T-helper 2 cell treated with Interferon-gamma antibody and Interleukin-4, amounts not matched to agents 100 ng/mL and 5 ng/mL, for 36 hours (primary cell): ENCODE results near the gene MAPT. TPM values are rescaled to one million over a fixed set of nuclear protein-coding genes. Genes with fewer than 3 reads are reported as not detected.
"Not testable (repeated sequence)": the region's sequence is repeated elsewhere in the genome, so short reads cannot be mapped to it uniquely, and the experiment has no call there.

ENCODE experiments used
- intact Hi-C: fragments of 100-400 bp; cut with micrococcal nuclease; formaldehyde crosslinking; loops from one replicate; pipeline ENCODE4 v1.15.1; 2023
- total RNA-seq: library from RNA; stranded (reverse); gene quantifications from 2 replicates; pipeline ENCODE4 v1.2.3, GENCODE V29; 2022

MAPT gene
- total RNA-seq, 1 donor from 2014 or later = 0.20 TPM

DNA sequence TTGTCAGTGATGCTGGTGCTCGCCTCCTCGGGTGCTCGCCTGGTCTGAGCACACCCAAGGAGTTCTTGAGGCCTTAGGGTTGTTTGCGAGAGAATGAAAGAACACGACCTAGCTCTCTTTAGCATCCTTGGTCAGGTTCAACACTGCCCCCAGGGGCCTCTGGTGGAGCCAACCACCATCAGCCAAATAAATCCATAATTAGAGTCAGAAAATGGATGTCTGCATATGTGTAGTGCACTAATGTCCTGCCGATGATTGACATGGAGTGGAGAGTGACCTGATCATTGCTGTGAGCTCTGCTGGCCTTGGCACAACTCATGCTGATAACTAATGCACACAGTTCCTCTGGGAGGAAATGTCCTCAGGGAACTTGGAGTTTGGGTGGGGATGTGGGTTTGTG, 96.5 kb downstream of the MAPT start:
- intact Hi-C loops = no loop called here

DNA sequence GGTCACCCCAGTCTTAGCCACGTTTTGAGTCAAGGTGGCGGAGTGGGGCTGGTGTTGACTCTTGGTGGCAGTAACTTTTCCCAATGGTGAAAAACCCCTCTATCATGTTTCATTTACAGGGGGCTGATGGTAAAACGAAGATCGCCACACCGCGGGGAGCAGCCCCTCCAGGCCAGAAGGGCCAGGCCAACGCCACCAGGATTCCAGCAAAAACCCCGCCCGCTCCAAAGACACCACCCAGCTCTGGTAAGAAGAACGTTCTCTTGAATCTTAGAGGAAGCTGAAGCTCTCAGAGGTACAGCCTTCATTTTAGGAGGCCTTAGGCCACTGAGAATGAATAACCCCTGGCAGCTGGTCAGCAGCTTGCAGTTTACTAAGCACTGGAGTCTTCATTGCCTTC, 97.0 kb downstream of the MAPT start:
- intact Hi-C loops = no loop called here

DNA sequence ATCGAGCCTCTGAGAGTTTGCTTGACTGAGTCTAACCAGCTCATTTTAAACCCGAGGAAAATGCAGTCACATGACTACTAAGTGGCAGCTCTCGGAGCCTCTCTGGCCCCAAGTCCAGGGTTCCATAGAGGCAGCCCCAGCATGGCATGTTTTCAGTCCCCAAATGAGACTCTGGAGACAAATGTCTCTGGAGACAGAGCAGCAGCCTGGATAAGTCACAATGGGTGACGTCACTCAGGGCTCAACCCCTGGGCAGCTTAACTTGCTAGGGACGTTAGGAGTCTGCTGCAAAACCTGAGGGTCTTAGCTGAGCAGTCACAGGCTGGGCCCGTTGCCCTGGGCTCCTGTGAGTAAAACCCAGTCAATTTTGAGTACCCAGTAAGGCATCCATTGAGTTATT, 97.8 kb downstream of the MAPT start:
- intact Hi-C loops = no loop called here

DNA sequence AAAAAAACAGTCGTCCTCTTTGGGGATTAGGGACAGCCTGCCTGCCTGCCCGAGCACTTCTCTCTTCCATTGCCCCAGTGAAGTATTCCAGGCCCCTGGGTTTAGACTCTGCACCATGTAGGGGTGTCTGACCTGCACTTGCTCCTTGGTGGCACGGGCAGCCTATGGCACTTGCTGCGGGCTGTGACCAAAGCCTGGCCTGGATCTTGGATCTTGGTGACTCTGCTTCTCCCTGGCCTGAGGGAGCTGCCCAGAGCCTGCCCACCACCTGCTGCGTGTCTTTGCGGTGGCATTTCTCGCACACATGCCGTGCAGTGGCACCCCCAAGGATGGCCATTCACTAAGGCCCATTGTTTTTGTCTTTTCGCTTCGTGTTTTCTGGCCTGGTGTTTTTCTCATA, 98.5 kb downstream of the MAPT start:
- intact Hi-C loops = no loop called here

DNA sequence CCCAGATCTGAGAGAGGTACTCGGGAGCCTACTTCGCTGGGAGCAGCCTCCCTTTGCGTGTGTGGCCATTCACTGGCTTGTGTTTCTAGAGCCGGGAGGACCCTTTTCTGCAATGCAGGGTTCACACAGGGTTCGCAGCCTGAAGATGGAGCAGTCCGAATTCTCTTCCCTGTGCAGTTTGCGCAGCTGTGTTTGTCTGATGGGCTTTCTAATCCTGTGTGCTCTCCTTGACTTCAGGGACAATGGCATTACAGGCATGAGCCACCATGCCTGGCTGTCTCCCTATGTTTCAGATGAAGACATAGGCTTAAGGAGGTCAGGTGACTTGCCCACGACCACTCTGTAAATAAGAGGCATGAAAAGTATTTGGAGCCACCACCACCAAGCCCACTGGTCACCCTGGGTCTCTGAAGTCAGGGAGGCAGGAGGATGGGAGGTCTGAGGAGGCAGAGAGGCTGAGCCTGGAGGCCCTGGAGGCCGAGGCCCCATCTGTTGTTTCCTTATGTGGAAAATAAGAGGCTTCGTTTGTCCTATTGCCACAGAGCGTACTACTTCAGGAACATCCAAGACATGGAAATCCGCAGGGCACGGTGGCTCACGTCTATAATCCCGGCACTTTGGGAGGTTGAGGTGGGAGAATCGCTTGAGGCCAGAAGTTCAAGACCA, 99.7 kb downstream of the MAPT start:
- intact Hi-C loops = no loop called here

DNA sequence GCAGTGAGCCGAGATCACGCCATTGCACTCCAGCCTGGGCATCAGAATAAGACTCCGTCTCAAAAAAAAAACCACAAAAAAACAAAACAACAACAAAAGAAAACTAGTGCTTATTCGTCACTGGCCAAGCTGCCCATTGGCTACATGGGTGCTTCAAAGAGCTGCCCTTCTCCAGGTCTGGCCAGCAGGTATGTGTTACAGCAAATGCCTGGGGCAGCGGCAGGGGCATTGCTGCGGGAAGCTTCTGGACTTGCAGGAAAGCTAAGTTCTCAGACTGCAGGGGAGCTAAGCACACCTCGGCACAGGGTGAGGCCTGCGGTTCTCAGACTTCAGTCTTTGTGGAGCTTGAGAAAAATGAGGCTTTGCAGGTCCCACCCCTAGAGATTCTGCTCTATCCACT, 100.6 kb downstream of the MAPT start:
- intact Hi-C loops = no loop called here

DNA sequence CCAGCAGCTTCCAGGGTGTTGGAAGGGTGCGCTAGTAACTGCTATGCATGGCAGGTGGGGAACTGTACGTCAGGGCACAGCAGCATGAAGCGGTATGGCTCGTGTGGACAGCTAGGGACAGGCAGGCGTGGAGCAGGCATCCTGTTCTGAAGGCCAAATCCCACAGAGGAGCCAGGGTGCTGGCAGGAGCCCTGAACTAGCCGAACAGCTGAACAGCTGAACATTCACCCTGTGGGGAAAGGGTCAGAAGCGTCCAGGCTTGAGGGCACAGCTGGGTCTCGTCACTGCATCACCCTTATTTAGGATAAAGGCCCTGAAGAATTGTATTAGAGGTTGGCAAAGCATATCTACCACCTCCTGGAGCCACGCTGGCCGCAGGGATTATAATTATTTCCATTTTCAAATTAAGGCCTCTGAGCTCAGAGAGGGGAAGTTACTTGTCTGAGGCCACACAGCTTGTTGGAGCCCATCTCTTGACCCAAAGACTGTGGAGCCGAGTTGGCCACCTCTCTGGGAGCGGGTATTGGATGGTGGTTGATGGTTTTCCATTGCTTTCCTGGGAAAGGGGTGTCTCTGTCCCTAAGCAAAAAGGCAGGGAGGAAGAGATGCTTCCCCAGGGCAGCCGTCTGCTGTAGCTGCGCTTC, 101.4 kb downstream of the MAPT start:
- intact Hi-C loops = no loop called here

DNA sequence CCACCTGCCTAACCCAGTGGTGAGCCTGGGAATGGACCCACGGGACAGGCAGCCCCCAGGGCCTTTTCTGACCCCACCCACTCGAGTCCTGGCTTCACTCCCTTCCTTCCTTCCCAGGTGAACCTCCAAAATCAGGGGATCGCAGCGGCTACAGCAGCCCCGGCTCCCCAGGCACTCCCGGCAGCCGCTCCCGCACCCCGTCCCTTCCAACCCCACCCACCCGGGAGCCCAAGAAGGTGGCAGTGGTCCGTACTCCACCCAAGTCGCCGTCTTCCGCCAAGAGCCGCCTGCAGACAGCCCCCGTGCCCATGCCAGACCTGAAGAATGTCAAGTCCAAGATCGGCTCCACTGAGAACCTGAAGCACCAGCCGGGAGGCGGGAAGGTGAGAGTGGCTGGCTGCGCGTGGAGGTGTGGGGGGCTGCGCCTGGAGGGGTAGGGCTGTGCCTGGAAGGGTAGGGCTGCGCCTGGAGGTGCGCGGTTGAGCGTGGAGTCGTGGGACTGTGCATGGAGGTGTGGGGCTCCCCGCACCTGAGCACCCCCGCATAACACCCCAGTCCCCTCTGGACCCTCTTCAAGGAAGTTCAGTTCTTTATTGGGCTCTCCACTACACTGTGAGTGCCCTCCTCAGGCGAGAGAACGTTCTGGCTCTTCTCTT, 102.1 kb downstream of the MAPT start:
- intact Hi-C loops = no loop called here

DNA sequence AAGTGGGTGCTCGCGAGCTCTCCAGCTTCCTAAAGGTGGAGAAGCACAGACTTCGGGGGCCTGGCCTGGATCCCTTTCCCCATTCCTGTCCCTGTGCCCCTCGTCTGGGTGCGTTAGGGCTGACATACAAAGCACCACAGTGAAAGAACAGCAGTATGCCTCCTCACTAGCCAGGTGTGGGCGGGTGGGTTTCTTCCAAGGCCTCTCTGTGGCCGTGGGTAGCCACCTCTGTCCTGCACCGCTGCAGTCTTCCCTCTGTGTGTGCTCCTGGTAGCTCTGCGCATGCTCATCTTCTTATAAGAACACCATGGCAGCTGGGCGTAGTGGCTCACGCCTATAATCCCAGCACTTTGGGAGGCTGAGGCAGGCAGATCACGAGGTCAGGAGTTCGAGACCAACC, 102.8 kb downstream of the MAPT start:
- intact Hi-C loops = no loop called here

DNA sequence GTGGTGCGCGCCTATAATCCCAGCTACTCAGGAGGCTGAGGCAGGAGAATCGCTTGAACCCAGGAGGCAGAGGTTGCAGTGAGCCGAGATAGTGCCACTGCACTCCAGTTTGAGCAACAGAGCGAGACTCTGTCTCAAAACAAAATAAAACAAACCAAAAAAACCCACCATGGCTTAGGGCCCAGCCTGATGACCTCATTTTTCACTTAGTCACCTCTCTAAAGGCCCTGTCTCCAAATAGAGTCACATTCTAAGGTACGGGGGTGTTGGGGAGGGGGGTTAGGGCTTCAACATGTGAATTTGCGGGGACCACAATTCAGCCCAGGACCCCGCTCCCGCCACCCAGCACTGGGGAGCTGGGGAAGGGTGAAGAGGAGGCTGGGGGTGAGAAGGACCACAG, 103.3 kb downstream of the MAPT start:
- intact Hi-C loops = no loop called here

DNA sequence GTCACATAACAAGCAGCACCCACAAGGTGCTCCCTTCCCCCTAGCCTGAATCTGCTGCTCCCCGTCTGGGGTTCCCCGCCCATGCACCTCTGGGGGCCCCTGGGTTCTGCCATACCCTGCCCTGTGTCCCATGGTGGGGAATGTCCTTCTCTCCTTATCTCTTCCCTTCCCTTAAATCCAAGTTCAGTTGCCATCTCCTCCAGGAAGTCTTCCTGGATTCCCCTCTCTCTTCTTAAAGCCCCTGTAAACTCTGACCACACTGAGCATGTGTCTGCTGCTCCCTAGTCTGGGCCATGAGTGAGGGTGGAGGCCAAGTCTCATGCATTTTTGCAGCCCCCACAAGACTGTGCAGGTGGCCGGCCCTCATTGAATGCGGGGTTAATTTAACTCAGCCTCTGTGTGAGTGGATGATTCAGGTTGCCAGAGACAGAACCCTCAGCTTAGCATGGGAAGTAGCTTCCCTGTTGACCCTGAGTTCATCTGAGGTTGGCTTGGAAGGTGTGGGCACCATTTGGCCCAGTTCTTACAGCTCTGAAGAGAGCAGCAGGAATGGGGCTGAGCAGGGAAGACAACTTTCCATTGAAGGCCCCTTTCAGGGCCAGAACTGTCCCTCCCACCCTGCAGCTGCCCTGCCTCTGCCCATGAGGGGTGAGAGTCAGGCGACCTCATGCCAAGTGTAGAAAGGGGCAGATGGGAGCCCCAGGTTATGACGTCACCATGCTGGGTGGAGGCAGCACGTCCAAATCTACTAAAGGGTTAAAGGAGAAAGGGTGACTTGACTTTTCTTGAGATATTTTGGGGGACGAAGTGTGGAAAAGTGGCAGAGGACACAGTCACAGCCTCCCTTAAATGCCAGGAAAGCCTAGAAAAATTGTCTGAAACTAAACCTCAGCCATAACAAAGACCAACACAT, 104.9 kb downstream of the MAPT start, which contains the start of gene STH:
Gene STH, plus strand, starts transcription at position 264 of the 913 bp plus-strand sequence. Its CDS starts 30 bp downstream, at position 294.
- intact Hi-C loops = no loop called here

DNA sequence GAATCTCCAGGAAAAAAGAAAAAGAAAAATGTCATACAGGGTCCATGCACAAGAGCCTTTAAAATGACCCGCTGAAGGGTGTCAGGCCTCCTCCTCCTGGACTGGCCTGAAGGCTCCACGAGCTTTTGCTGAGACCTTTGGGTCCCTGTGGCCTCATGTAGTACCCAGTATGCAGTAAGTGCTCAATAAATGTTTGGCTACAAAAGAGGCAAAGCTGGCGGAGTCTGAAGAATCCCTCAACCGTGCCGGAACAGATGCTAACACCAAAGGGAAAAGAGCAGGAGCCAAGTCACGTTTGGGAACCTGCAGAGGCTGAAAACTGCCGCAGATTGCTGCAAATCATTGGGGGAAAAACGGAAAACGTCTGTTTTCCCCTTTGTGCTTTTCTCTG, 105.5 kb downstream of the MAPT start:
- intact Hi-C loops = no loop called here

DNA sequence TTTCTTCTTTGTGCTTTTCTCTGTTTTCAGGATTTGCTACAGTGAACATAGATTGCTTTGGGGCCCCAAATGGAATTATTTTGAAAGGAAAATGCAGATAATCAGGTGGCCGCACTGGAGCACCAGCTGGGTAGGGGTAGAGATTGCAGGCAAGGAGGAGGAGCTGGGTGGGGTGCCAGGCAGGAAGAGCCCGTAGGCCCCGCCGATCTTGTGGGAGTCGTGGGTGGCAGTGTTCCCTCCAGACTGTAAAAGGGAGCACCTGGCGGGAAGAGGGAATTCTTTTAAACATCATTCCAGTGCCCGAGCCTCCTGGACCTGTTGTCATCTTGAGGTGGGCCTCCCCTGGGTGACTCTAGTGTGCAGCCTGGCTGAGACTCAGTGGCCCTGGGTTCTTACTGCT, 105.9 kb downstream of the MAPT start:
- intact Hi-C loops = no loop called here

DNA sequence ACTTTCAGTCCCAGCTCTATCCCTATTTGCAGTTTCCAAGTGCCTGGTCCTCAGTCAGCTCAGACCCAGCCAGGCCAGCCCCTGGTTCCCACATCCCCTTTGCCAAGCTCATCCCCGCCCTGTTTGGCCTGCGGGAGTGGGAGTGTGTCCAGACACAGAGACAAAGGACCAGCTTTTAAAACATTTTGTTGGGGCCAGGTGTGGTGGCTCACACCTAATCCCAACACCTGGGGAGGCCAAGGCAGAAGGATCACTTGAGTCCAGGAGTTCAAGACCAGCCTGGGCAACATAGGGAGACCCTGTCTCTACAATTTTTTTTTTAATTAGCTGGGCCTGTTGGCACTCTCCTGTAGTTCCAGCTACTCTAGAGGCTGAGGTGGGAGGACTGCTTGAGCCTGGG, 106.4 kb downstream of the MAPT start:
- intact Hi-C loops = no loop called here

DNA sequence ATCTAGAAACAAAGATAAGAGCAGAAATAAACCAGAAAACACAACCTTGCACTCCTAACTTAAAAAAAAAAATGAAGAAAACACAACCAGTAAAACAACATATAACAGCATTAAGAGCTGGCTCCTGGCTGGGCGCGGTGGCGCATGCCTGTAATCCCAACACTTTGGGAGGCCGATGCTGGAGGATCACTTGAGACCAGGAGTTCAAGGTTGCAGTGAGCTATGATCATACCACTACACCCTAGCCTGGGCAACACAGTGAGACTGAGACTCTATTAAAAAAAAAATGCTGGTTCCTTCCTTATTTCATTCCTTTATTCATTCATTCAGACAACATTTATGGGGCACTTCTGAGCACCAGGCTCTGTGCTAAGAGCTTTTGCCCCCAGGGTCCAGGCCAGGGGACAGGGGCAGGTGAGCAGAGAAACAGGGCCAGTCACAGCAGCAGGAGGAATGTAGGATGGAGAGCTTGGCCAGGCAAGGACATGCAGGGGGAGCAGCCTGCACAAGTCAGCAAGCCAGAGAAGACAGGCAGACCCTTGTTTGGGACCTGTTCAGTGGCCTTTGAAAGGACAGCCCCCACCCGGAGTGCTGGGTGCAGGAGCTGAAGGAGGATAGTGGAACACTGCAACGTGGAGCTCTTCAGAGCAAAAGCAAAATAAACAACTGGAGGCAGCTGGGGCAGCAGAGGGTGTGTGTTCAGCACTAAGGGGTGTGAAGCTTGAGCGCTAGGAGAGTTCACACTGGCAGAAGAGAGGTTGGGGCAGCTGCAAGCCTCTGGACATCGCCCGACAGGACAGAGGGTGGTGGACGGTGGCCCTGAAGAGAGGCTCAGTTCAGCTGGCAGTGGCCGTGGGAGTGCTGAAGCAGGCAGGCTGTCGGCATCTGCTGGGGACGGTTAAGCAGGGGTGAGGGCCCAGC, 107.3 kb downstream of the MAPT start:
- intact Hi-C loops = loop anchor here (1.0 kb wide), 1 partner anchor 186 kb away; no protein-coding TSS in a partner anchor

DNA sequence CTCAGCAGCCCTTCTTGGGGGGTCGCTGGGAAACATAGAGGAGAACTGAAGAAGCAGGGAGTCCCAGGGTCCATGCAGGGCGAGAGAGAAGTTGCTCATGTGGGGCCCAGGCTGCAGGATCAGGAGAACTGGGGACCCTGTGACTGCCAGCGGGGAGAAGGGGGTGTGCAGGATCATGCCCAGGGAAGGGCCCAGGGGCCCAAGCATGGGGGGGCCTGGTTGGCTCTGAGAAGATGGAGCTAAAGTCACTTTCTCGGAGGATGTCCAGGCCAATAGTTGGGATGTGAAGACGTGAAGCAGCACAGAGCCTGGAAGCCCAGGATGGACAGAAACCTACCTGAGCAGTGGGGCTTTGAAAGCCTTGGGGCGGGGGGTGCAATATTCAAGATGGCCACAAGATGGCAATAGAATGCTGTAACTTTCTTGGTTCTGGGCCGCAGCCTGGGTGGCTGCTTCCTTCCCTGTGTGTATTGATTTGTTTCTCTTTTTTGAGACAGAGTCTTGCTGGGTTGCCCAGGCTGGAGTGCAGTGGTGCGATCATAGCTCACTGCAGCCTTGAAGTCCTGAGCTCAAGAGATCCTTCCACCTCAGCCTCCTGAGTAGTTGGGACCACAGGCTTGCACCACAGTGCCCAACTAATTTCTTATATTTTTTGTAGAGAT, 108.1 kb downstream of the MAPT start:
- intact Hi-C loops = loop anchor here (1.0 kb wide), 1 partner anchor 185 kb away; no protein-coding TSS in a partner anchor

DNA sequence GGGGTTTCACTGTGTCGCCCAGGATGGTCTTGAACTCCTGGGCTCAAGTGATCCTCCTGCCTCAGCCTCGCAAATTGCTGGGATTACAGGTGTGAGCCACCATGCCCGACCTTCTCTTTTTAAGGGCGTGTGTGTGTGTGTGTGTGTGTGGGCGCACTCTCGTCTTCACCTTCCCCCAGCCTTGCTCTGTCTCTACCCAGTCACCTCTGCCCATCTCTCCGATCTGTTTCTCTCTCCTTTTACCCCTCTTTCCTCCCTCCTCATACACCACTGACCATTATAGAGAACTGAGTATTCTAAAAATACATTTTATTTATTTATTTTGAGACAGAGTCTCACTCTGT, 108.6 kb downstream of the MAPT start:
- intact Hi-C loops = loop anchor here (1.0 kb wide), 1 partner anchor 184 kb away; no protein-coding TSS in a partner anchor

DNA sequence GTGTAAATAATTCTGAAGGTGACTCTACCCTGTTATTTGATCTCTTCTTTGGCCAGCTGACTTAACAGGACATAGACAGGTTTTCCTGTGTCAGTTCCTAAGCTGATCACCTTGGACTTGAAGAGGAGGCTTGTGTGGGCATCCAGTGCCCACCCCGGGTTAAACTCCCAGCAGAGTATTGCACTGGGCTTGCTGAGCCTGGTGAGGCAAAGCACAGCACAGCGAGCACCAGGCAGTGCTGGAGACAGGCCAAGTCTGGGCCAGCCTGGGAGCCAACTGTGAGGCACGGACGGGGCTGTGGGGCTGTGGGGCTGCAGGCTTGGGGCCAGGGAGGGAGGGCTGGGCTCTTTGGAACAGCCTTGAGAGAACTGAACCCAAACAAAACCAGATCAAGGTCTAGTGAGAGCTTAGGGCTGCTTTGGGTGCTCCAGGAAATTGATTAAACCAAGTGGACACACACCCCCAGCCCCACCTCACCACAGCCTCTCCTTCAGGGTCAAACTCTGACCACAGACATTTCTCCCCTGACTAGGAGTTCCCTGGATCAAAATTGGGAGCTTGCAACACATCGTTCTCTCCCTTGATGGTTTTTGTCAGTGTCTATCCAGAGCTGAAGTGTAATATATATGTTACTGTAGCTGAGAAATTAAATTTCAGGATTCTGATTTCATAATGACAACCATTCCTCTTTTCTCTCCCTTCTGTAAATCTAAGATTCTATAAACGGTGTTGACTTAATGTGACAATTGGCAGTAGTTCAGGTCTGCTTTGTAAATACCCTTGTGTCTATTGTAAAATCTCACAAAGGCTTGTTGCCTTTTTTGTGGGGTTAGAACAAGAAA, 109.8 kb downstream of the MAPT start:
- intact Hi-C loops = no loop called here

DNA sequence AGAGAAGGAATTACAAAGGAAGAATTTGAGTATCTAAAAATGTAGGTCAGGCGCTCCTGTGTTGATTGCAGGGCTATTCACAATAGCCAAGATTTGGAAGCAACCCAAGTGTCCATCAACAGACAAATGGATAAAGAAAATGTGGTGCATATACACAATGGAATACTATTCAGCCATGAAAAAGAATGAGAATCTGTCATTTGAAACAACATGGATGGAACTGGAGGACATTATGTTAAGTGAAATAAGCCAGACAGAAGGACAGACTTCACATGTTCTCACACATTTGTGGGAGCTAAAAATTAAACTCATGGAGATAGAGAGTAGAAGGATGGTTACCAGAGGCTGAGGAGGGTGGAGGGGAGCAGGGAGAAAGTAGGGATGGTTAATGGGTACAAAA, 111.7 kb downstream of the MAPT start:
- intact Hi-C loops = not testable (repeated sequence)
